Skin of body (tissue), 2 donors: Measurements from ENCODE around the gene FLYWCH2. TPM values are rescaled to one million over a fixed set of nuclear protein-coding genes. Genes with fewer than 3 reads are reported as not detected.
A peak's percentile ranks its signal among the peaks of the same experiment; 100 is the strongest.
"Not testable (repeated sequence)": the region's sequence is repeated elsewhere in the genome, so short reads cannot be mapped to it uniquely, and the experiment has no call there.

Experiments
- DNase-seq: peaks from one replicate; lab custom pipeline; 2025; lab: John Stamatoyannopoulos, UW
- total RNA-seq: library from RNA; depleted of rRNA; stranded (reverse); fragments of >200 nt; gene quantifications from one replicate; pipeline ENCODE4 v1.2.3, GENCODE V29; 2014

FLYWCH2 gene
- total RNA-seq, 1 donor from 2014 or later: 17.4 TPM

DNA sequence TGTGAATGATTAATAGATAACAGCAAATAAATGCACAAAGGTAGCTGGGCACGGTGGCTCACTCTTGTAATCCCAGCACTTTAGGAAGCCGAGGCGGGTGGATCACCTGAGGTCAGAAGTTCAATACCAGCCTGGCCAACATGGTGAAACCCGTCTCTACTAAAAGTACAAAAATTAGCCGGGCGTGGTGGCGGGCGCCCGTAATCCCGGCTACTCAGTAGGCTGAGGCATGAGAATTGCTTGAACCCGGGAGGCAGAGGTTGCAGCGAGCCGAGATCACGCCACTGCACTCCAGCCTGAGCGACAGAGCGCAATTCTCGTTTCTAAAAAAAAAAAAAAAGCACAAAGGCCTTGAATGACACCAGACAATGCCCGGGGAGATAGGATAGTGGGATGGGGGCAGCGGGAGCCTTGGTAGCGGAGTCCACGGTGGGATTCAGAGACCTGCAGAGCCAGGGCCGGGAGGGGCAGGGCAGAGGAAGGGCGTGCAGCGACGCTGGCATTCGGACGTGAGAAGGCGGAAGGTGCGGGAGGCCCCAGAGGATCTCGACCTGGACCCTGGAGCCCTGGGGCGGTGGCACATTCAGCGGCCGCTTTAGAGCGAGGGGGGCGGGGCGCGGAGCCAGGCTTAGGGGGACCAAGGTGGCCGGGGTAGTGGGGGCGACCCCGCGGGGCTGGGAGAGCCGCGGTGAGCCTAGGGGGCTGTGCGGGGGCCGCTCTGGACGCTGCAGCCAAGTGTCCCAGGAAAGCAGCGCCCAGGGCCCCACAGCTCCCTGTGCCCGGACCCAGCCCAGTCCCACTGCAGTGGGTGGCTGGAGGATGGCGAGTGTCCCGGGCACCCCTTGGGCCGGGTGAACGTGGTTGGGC lies 999 bp upstream of the FLYWCH2 start:
- DNase-seq: no peak

DNA sequence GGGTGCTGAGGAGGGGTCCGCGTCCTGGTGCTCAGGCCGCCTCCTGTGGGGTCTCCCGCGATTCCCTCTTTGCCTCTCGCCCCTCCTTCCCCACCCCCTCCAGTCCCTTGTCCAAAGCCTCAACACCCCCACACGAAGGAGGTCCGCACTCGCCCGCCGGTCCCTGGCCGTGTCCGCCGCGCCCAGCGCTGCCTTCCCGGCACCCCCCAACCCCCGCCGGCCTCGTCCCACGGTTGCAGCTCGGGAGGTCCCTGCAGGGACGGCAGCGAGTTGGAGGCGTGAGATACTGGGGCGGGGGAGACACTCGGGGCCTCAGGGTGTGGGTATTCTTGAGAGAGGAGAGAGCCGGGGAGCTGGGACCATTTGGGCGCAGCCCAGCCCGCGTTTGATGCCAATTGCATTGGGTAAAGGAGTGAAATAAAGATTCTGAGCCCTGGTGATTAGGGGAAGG lies 468 bp downstream of the FLYWCH2 start:
- no peak for DNase-seq

DNA sequence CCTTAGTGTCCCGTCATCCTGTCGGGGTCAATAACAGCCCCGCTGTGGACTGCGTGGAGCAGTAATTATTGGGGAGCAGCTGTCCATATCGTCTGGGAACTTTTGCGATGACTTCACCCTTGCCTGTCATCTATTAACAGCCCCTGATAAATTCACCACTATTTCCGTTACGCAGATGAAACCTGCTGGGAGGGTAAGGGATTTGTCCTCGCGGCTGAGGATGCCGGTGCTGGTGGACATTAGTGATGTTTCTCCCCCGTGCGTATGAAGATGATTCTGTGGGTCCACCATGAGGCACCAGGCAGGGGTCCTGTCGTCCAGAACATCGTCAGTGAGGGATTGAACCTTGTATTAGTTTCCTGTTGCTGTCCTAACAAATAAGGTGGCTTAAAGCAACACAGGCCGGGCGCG lies 1.0 kb downstream of the FLYWCH2 start:
- no peak for DNase-seq

DNA sequence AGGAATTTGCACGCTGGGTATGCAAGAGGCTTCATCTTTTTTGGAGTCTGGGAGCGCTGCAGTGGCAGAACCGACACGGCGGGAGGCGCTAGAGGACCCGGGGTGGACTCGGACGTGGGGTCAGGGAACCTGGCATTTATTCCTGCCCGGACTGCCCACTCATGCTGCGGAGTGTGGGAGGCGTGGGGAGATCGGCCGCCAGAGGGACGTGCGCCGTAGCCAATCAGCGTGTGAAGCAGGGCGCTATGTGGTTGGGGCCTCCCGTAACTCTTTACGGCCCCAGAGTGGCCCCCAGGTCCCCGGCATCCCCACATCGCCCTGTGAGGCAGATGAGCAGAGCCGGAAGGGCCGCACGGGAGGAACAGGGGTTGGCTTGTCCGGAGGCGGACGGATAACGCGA lies 11.2 kb downstream of the FLYWCH2 start:
- no peak for DNase-seq

DNA sequence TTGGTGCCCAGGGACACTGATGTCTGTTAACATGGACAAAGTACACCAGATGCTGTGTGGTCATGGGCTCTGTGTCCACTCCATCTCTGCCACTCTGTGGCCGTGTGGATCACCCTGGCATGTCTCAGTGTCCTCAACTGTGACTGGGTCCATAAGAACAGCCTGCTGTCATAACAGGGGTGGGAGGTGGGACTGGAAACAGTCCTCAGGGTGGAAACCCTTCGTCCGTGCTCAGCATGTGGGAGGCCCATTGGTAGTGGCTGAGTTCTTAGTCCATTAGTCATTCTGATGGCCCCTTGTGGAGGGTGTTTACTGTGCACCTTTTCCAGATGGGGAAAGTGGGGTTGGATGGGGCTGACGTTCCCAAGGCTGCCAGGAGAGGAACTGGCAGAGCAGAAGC lies 12.8 kb downstream of the FLYWCH2 start:
- DNase-seq: no peak

DNA sequence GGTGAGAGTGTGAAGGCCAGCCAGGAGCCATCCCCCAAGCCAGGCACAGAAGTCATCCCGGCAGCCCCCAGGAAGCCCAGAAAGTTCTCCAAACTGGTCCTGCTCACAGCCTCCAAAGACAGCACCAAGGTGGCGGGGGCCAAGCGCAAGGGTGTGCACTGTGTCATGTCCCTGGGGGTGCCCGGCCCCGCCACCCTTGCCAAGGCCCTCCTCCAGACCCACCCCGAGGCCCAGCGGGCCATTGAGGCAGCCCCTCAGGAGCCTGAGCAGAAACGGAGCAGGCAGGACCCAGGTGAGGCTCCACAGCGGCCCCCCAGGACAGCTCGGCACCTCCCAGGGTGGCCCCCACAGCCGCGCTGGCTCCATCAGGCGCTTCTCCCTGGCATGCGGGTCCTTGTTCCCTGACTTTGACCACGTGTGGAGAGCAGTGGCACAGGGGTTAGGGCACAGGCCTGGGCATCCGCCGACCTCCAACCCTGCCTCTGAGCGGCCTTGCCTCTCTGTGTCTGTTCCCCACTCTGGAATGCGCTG lies 13.5 kb downstream of the FLYWCH2 start:
- no peak for DNase-seq

DNA sequence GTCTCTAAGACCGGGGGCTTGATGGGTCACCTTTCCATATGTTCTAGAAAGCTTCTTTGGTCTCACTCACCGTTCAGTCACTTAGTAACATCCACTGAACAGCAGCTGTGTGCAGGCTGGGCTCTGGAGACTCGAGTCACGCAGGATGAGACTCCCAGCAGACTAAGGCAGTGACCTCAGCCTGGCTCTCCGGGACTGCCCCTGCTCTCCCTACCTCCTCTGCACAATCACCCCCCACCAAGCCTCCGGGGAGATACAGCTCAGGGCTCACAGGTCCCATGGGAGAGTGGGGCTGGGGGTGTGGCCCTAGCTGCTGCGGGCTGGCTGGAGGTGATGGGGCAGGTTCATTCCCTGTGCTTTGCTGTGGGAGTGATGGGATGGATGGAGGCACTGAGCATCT lies 14.1 kb downstream of the FLYWCH2 start:
- DNase-seq: no peak

DNA sequence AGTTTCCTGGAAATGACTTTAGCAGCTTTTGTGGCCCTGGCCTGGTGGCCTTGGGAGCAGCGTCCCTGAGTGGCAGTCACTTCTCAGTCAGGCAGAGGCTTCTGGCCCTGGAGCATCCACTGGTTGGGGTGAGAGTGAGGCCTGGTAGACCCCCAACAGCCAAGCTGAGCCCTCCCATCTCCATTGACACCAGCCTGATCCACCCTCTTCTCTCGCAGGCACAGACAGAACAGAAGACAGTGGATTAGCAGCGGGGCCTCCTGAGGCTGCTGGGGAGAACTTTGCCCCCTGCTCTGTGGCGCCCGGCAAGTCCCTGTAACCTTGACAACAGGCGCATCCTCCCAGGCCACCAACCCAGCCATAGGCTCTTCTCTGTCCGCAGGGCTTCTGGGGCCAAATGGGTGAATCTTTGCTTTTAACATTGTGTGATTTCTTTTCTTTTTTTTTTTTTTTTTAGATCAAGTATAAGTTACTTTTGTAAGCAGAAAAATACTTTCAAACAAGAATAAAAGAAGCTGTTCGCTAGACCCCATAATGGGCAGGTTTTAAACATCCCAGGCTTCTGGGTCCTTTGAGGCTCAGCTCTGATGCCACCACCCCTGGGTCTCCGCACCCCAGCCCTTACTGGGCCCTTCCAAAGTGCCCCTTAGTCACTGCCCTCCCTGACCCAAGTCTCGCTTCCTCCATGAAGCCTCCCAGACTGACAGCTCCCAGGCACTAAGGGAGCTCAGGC lies 16.0 kb downstream of the FLYWCH2 start:
- DNase-seq: no peak

DNA sequence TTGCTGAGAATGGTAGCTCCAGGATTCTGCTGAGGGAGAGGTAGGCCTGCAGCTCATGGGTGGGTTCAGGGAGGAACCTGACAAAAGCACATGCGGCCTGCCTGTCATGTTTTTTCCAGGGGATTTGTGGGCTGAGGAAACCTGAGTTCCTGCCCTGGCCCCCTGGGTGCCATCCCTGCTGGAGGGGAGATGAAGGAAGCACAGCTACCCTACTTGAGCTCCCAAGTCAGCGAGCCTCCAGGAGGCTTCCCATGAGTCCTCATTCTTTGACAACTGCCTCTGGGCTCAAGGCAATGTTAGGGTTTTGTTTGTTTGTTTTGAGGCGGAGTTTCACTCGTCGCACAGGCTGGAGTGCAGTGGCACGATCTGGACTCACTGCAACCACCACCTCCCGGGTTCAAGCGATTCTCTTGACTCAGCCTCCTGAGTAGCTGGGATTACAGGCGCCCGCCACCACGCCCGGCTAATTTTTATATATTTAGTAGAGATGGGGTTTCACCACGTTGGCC lies 16.6 kb downstream of the FLYWCH2 start:
- DNase-seq: no peak

DNA sequence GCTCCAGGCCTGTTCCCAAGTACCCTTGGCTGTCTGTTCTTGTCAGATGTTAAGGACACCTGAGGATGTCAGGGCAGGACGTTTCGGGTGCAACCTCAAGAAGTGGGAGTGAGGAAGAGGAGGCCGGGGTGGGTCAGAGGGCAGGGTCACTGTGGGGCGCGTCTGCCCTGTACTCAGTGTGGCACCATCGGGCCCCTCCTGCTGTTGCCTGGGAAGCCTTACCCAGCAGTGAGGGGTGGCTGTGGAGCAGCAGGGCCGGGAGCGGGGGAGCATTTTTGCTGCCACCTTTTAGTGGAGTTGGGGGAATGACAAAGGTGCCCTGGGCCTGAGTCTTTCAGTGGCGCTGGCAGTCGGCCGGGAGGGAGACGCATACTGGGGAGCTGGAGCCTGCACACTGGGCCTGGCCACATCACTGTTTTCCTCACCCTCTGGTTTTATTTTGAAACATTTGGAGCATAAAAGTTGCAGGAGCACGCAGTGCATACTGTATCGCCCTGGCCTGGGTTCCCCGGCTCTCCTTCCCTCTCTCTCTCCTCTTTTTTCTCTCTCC lies 17.6 kb downstream of the FLYWCH2 start:
- no peak for DNase-seq

DNA sequence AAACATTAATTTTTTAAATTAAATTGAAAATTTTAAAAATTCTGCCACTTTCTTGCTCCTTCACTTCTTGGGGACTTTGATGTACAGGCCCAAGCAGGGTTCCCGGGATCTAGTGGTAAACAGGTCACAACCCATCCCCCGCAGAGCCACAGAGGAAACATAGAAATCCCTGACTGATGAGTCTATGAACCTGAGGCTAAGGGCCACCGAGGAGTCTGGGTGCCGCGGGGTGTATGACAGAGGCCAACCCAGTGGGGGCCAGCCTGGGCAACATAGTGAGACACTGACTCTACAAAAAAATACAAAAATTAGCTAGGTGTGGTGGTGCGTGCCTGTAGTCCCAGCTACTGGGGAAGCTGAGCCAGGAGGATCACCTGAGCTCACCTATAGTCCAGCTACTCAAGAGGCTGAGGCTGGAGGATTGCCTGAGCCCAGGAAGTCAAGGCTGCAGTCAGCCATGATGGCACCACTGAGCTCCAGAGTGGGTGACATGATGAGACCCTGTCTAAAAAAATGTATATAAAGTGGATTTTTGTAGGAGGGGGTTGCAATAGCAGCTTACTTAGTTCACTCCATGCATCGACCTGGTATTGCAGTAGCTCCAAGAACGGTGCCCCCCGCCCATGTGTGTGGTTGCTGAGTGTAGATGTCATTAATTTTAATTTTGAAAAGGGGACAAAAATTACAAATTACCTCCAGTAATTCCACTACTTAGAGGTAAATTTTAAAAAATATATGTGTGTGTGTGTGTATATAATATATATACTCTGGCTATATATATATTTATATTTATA lies 19.5 kb downstream of the FLYWCH2 start:
- DNase-seq: no peak

DNA sequence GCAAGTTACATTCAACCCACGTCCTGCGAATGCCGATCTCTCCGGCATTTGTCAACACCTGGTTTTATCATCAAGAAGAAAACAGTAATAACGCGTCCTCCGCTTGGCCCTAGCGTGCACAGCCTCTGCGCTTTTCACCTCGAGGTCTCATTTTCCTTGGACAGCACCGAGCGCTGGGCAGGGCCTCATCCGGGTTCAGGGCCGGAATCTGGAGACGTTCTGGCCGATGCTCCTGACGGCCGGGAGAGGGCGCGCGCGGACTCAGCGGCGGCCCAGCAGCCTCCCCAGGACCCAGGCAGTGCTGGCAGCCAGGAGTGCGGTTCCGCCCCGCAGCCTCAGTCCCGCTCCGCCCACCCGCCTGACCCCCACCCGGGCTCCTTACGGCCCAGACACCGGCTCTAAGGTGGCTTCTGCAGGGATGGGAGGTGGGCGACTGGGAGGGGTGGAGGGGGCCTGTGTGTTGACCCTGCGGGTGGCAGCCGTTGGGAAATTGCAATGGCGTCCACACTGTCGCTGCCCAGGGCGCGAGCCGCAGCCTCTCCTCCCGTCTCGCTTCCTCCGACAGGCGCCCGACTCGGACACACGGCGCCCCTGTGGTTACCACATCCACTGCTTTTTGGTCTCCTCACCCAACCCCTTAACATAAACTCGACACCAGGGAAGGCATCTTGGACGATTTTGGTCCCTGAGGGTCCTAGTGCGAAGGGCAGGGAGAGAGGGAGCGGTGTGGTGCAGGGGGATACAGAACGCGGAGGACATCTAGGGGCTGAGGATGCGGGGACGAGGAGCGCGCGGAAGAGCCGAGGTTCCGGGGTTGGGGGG lies 21.3 kb downstream of the FLYWCH2 start:
- DNase-seq: peak; percentile 84

DNA sequence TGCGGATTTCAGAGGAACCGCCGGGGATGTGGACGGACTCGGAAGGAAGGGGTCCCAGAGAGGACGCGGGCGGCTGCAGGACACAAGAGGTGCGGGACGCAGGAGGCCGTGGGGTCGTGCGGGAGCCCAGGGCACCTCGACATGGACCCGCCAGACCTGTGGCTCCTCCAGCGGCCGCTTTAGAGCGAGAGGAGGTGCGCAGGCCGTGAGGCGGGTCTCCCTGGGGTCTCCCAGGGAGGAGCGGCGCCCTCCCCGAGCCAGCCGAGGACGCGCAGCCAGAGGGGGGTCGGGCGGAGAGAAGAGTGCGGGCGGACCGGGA lies 21.9 kb downstream of the FLYWCH2 start:
- no peak for DNase-seq

DNA sequence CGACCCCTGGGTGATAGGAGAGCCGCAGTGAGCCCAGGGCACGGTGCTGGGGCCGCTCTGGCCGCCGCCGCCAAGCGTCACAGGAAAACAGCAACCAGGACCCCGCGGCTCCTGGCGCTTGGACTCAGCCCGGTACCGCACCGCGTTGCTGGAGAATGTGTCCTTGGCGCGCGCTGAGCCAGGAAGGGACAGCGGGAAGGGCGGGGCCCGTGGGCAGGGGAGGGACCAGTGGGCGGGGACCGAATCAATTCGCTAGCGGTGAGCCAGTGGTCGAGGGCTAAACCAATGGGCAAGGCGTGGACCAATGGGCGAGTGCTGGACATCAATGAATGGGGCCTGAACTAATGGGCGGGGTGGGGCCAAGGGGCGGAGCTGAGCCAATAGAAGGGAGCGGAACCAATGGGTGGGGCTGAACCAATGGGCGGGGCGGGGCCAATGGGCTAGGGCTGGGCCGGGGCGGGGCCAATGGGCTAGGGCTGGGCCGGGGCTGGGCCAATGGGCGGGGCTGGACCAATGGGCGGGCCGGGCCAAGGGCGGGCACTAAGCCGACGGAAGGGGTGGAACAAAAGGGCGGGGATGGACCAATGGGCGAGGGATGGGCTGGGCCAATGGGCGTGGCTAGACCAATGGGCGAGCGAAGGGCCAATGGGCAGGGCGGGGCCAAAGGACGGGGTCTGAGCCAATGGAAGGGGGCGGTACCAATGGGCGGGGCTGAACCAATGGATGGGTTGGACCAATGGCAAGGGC lies 22.4 kb downstream of the FLYWCH2 start:
- peak; percentile 97 for DNase-seq

DNA sequence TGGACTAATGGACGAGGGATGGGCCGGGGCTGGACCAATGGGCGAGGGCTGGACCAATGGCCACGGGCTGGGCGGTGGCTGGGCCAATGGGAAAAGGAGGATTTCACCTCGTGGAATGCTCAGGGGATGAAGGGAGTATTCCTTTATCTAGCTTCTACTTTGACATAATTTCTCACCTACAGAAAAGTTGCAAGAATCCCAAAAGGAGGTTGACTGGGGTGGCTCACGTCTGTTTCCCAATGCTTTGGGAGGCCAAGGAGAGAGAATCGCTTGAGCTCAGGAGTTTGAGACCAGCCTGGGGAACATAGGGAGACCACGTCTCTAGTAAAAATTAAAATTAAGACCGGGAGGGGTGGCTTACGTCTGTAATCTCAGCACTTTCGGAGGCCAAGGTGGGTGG lies 23.0 kb downstream of the FLYWCH2 start:
- no peak for DNase-seq

DNA sequence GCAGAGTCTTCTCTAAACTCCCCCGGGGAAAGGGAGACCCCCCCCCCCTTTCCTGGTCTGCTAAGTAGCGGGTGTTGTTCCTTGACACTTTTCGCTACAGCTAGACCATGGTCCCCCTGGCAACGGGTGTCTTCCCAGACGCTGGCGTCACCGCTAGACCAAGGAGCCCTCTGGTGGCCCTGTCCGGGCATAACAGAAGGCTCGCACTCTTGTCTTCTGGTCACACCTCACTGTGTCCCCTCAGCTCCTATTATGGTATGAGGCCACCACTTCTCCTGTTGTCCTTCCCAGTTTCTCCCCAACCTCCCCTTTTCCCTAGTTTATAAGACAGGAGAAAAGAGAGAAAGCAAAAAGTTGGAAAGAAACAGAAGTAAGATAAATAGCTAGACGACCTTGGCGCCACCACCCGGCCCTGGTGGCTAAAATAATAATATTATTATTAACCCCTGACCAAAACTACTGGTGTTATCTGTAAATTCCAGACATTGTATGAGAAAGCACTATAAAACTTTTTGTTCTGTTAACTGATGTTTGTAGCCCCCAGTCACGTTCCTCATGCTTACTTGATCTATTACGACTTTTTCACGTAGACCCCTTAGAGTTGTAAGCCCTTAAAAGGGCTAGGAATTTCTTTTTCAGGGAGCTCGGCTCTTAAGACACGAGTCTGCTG lies 24.2 kb downstream of the FLYWCH2 start:
- DNase-seq: not testable (repeated sequence)

DNA sequence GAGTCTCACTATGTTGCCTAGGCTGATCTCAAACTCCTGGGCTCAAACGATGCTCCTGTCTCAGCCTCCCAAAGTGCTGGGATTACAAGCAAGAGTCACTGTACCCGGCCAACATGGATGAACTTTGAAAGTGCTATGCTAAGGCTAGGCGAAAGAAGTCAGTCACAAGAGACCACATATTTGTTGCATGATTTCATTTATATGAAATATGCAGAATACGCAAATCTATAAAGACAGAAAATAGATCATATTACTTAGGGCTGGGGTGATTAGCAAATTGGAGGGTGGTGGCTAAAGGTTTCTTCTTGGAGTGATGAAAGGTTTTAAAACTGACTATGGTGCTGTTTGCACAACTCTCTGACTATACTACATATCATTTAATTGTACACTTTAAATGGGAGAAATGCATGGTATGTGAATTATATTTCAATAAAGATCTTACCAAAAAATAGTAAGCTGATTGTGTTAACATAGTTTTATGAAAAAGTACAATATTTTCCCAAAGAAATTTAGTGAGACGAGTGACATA lies 27.5 kb downstream of the FLYWCH2 start:
- no peak for DNase-seq

DNA sequence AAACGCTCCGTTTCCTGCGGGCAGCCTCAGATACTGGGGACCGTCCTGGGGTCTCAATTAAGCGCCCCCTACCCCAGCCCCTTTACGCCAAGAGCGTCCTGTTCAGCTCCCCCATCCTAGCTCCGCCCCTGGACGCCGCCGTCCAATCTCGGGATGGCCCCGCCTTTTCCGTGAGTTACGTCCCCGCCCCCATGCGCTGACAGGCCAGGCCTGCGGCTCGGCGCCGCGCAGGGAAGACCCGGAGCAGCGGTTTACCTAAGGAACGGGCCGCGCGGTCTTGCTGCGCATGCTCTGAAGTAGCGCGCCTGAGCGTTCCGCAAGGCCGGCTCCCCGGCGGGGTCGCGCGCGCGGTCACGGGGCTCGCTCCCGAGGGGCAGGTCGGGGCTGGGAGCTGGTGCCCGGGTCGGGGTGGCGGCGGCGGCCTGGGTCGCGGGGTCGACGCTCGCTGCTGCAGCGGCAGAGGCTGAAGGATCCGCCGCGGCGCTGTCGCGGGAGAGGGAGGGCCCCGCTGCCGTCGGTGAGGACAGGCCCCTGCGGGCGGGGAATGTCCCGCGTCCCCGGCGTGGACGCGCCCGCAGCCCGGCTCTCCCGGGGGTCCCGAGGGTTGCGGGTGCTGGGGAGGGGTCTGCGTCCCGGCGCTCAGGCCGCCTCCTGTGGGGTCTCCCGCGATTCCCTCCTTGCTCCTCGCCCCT lies 28.8 kb downstream of the FLYWCH2 start, which contains the start of gene FLYWCH1:
Gene FLYWCH1, plus strand, starts transcription at position 294 of the 692 bp plus-strand sequence. CDS start 17,755 bp downstream, outside the sequence.
- DNase-seq: peak; percentile 97
